ENCODE measurements around the gene CIDEA.
A peak's percentile ranks its signal among the peaks of the same experiment; 100 is the strongest.

CIDEA gene

DNA sequence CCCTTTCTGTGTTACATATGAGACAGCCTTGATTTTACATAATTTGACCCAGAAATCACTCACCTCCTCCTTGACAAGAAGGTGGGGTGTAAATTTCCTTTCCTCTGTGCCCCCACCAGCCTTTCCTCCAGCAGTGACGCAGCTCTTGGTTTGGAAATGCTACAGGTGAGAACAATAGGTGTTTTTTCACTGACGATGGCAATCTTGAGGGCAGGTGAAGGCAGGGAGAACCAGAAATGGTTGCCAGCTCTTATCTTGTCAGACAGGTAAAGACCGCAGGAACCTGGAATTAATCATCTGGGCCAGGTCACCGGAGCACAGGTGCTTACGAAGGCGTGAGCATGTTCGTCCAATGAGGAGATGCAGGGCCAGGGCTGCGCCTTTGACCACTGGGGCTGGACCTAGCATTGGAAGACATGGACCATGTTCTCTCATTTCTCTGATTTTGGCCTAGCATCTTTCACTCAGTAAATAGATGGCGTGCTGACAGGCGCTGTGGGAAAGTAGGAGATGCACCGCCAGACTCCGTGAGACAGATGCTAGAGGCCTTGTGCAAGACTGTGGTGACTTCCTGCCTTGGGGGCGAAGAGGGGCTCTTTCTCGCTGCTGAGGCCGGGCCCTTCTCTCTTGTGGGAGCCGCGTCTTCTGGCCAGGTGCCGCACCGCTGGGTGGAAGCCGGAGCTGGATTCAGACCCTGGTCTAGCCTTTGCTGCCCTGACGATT, 4.0 kb downstream of the CIDEA start:
- no peak overlapping the region for H3K4me3 ChIP-seq (replicated peaks; ENCODE audit: low read depth, low read length)
- TF ChIP-seq, protein P1, sequence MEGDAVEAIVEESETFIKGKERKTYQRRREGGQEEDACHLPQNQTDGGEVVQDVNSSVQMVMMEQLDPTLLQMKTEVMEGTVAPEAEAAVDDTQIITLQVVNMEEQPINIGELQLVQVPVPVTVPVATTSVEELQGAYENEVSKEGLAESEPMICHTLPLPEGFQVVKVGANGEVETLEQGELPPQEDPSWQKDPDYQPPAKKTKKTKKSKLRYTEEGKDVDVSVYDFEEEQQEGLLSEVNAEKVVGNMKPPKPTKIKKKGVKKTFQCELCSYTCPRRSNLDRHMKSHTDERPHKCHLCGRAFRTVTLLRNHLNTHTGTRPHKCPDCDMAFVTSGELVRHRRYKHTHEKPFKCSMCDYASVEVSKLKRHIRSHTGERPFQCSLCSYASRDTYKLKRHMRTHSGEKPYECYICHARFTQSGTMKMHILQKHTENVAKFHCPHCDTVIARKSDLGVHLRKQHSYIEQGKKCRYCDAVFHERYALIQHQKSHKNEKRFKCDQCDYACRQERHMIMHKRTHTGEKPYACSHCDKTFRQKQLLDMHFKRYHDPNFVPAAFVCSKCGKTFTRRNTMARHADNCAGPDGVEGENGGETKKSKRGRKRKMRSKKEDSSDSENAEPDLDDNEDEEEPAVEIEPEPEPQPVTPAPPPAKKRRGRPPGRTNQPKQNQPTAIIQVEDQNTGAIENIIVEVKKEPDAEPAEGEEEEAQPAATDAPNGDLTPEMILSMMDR (IDR thresholded peaks at IDR 0.05; ENCODE audit: insufficient read depth, low read length, poor library complexity, severe bottlenecking), result no peak
- no peak for DNase-seq (ENCODE audit: extremely low read depth, insufficient read length)
- H3K36me3 ChIP-seq (ENCODE audit: control insufficient read depth, insufficient read depth, low read length), result no peaks in the 10 kb centered on the region
- no peaks in the 10 kb centered on the region; the same call in none of the 2 replicates for H3K27me3 ChIP-seq (replicated peaks; ENCODE audit: control insufficient read depth, insufficient read depth, low read length)

DNA sequence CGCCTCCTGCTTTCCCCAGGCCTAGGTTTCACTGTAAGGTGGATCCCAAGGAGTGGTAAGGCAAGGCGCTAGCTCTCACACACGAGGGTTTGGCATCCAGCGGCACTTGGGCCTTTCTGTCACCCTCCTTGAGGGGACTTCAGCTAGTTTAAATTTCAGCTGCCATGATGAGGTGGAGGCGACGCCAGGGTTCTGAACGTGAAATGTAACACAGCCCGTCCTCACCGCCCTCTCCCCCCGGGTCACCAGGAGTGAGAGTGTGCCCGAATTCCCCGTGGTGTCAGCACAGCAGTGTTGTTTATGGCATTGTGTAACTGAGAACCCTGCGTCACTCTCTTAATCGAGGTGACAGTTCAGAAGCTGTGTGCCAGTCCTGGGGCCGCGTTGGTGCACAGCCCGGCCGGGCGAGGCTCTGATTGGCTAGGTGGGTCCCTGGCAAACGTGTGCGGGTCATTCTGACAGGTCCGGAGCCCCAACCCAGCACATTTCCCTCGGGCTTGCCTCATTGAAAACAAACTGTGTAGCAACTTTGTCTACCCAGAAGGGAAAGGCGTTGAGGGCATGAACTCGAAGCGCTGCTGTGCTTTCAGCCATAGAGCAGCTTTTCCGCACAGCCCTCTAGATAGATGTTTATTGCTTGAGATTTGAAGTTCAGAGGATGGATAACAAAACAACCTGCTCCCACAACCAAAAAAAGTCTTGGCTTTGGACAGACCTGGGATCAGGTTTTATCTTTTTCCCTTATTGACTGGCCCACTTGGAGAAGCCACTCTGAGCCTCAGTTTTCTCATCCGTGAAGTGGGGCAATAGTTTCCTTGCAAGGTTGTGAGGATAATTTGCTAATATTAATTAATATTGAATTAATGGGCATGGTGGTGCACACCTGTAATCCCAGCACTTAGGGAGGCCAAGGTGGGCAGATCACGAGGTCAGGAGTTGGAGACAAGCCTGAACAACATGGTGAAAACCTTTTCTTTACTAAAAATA, 4.9 kb downstream of the CIDEA start:
- H3K27me3 ChIP-seq (replicated peaks; ENCODE audit: control insufficient read depth, insufficient read depth, low read length), result no peaks in the 10 kb centered on the region; the same call in none of the 2 replicates

DNA sequence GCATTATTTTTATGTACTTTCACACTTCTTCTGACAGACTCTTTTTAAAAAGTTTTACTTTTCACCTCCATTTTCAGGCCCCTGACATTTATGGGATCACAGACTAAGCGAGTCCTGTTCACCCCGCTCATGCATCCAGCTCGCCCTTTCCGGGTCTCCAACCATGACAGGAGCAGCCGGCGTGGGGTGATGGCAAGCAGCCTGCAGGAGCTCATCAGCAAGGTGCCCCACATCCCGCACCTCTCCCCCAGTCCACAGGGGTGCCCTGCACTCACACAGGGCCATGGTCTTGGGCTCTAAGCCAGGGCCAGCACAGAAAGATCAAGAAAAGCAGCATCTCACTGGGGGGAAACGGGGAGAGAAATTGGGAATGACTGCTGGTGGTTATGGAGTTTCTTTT, 8.6 kb downstream of the CIDEA start:
- no peak for DNase-seq (ENCODE audit: extremely low read depth, insufficient read length)
- TF ChIP-seq, protein P1 (IDR thresholded peaks at IDR 0.05; ENCODE audit: insufficient read depth, low read length, poor library complexity, severe bottlenecking), result no peak
- Histone ChIP-seq H3K4me3 (replicated peaks; ENCODE audit: low read depth, low read length) (no peak overlapping the region), H3K27me3 (replicated peaks; ENCODE audit: control insufficient read depth, insufficient read depth, low read length) (no peaks in the 10 kb centered on the region; the same call in none of the 2 replicates), H3K36me3 (ENCODE audit: control insufficient read depth, insufficient read depth, low read length) (no peaks in the 10 kb centered on the region)

More for the DNA sequence above, 4.9 kb downstream of the CIDEA start:
- Histone ChIP-seq H3K4me3 (replicated peaks; ENCODE audit: low read depth, low read length) (no peak overlapping the region), H3K36me3 (ENCODE audit: control insufficient read depth, insufficient read depth, low read length) (no peaks in the 10 kb centered on the region)
- DNase-seq (ENCODE audit: extremely low read depth, insufficient read length), result no peak
- TF ChIP-seq, protein P1 (IDR thresholded peaks at IDR 0.05; ENCODE audit: insufficient read depth, low read length, poor library complexity, severe bottlenecking), result no peak

DNA sequence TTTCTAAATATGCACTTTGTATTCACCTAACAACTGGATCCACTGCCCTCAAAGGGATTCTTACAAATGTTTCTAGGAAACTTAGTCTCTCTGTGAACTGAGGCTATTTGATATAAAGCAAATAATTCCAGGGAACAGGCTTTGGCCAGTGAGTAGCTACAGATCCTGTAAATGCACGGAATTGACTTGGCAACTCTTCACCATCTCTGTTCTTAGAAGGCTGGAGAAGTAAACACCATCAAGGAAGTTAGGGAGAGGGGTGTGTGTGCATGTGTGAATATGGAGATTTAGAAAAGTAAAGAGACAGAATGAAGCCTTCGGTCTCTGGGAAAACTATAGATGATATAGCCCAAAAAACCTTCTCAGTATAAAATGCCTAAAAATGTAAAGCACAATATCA, 10.7 kb downstream of the CIDEA start:
- TF ChIP-seq, protein P1 (IDR thresholded peaks at IDR 0.05; ENCODE audit: insufficient read depth, low read length, poor library complexity, severe bottlenecking), result no peak

DNA sequence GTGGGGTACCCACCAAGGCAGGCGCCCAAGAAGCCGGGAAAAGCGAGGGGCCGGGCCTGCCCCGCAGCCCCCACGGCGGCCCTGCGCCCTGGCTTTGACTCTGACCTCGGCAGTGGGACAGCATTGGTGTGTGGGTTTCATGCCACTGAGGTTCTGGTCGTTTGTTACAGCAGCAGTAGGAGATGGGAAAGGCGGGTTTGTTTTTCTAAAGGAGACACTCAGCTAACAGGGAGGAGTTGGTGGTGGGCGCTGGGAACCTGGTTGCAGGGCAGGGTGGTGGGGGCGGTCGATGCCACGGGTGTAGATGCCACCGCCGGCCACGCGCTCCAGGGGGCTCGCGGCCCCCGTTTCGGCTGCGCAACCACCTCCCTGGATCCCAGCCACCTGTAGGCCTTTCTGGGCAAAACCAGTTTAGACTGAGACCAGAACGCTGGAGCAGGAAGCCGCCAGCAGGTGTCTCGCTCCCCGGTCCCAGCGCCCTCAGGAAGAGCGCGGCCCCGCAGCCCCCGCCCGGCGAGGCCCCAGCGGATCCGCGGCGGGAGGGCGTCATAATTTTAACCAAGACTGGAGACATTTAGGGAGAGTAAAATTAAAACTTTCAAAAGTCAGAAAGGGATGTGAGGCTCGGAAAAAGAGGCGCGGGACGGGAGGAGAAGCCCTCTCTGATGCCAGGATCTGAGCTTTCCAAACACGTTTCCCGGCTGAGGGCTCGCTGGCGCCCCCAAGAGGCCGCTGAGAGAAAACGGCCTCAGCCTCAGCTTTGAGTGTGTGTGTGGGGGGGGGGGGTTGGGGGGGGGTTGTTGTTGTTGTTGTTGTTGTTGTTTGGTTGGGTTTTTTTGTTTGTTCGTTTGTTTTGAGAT, 17.4 kb downstream of the CIDEA start:
- Histone ChIP-seq H3K36me3 (ENCODE audit: control insufficient read depth, insufficient read depth, low read length) (no peaks in the 10 kb centered on the region), H3K4me3 (replicated peaks; ENCODE audit: low read depth, low read length) (peak overlapping the region; percentile 53), H3K27me3 (replicated peaks; ENCODE audit: control insufficient read depth, insufficient read depth, low read length) (no peaks in the 10 kb centered on the region)
- TF ChIP-seq, protein P1 (IDR thresholded peaks at IDR 0.05; ENCODE audit: insufficient read depth, low read length, poor library complexity, severe bottlenecking), result peak; percentile 69
- DNase-seq (ENCODE audit: extremely low read depth, insufficient read length), result peak; percentile 65

More for the DNA sequence above, 10.7 kb downstream of the CIDEA start:
- Histone ChIP-seq H3K27me3 (replicated peaks; ENCODE audit: control insufficient read depth, insufficient read depth, low read length) (no peaks in the 10 kb centered on the region; the same call in none of the 2 replicates), H3K36me3 (ENCODE audit: control insufficient read depth, insufficient read depth, low read length) (no peaks in the 10 kb centered on the region), H3K4me3 (replicated peaks; ENCODE audit: low read depth, low read length) (no peak overlapping the region)
- DNase-seq (ENCODE audit: extremely low read depth, insufficient read length), result no peak
